ENCODE results near the gene SH2D1B. TPM values are rescaled to one million over a fixed set of nuclear protein-coding genes. Genes with fewer than 3 reads are reported as not detected.

The SH2D1B gene
- total and polyA plus RNA-seq, 9 of the 15 experiments (the other 6 are each of a cell fraction or from before 2014, with no cell fraction given), result 5.6 to 19.6 (median 9.7) TPM

DNA sequence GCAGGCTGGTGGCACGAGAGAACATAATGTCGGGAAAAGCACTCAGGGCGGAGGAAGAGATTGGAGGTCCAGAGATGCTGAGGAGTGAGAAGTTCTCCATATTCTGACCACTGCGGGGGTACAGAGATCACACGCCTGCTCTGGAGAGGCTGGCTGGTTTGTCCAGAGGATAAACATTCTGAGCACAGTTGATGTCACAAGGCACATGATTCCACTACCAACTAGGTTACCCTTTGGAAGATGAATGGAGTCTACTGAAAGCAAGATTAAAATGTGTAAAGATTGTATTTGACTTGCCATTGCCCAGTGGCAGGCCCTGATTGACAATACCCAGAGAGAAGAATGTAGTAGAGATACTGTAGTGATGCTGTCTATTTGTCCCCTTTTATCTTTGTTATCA, 35.2 kb downstream of the SH2D1B start, which contains the start of gene SPATA46:
Gene SPATA46, minus strand, starts transcription at position 164 of the 400 bp plus-strand sequence. Its CDS starts 64 bp downstream, at position 100.
- no peak for FAIRE-seq
- H3K4me3 ChIP-seq, result no peak within 1 kb of the TSS
- H3K79me2 ChIP-seq (ENCODE audit: control insufficient read depth, insufficient read depth, low read length), result no peaks in the 10 kb centered on the region
- in situ Hi-C loops (cut with MboI), result no loop called here
- intact Hi-C loops (cut with micrococcal nuclease), result no loop called here
- ChIA-PET POLR2A (interaction anchor here (0.6 kb wide), 1 partner anchor 32 kb away, joined by 3 read pairs; no protein-coding TSS in a partner anchor), CTCF (ENCODE audit: low intra/inter-chr PET ratio) (no interaction called here)
- WGBS (ENCODE audit: insufficient coverage, low coverage, missing lambda C conversion rate), result 95% methylated on average over 5 of the region's 5 CpGs
- no peak within 1 kb of the TSS for H3K9ac ChIP-seq (ENCODE audit: insufficient read depth in 1 of 2, low read depth in 2 of 2, low read length in 2 of 2)
- no peak within 1 kb of the TSS for H3K27ac ChIP-seq (ENCODE audit: extremely low read depth, low read depth, low read length)
- peaks cover 27 to 54% of the 10 kb centered on the region in 2 experiments for H3K4me1 ChIP-seq (replicated peaks in 1 of 2; ENCODE audit: control insufficient read depth in 2 of 2, insufficient read depth in 2 of 2, low read length in 2 of 2)
- BruUV-seq (replicated peaks), result no TSS peak
- H3K4me2 ChIP-seq (ENCODE audit: insufficient read depth, low read length), result no peak within 1 kb of the TSS
- no peaks in the 10 kb centered on the region for H3K27me3 ChIP-seq (ENCODE audit: control insufficient read depth in 2 of 2, insufficient read depth in 2 of 2, low read length in 2 of 2)
- H2AFZ ChIP-seq (ENCODE audit: low read depth, low read length), result peak within 1 kb of the TSS; percentile 54; the same call in 1 of the 2 replicates
- H4K20me1 ChIP-seq (replicated peaks; ENCODE audit: control insufficient read depth, insufficient read depth, low read length), result no peaks in the 10 kb centered on the region
- no peak for TF ChIP-seq GTF2F1 (IDR thresholded peaks at IDR 0.05; ENCODE audit: low read depth, low read length)
- no peak for TF ChIP-seq GABPB2 (CRISPR knock-in tag; conservative IDR thresholded peaks at IDR 0.05)
- TF ChIP-seq ZKSCAN1 (IDR thresholded peaks at IDR 0.05; ENCODE audit: low read depth, low read length), result no peak
- TF ChIP-seq MYBL2 (IDR thresholded peaks at IDR 0.05; ENCODE audit: low read depth), result no peak
- TF ChIP-seq MYBL2 (CRISPR knock-in tag; IDR thresholded peaks at IDR 0.05; ENCODE audit: borderline replicate concordance), result no peak
- TF ChIP-seq, protein P1, sequence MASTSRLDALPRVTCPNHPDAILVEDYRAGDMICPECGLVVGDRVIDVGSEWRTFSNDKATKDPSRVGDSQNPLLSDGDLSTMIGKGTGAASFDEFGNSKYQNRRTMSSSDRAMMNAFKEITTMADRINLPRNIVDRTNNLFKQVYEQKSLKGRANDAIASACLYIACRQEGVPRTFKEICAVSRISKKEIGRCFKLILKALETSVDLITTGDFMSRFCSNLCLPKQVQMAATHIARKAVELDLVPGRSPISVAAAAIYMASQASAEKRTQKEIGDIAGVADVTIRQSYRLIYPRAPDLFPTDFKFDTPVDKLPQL (IDR thresholded peaks at IDR 0.05; ENCODE audit: extremely low read depth, insufficient read length), result no peak
- no peak for TF ChIP-seq PPARD (CRISPR knock-in tag; IDR thresholded peaks at IDR 0.05)
- TF ChIP-seq FOXK2 (conservative IDR thresholded peaks at IDR 0.05 in 1 of 2, IDR thresholded peaks at IDR 0.05 in 1 of 2; ENCODE audit: low read depth in 2 of 2), result no peak
- TF ChIP-seq SREBF2 (CRISPR knock-in tag; IDR thresholded peaks at IDR 0.05), result no peak
- no peak for TF ChIP-seq ELF2 (CRISPR knock-in tag; IDR thresholded peaks at IDR 0.05)
- TF ChIP-seq ZNF79 (CRISPR knock-in tag; IDR thresholded peaks at IDR 0.05; ENCODE audit: low read depth), result no peak
- TF ChIP-seq ZNF197 (CRISPR knock-in tag; IDR thresholded peaks at IDR 0.05; ENCODE audit: low read depth), result no peak
- TF ChIP-seq, protein P2, sequence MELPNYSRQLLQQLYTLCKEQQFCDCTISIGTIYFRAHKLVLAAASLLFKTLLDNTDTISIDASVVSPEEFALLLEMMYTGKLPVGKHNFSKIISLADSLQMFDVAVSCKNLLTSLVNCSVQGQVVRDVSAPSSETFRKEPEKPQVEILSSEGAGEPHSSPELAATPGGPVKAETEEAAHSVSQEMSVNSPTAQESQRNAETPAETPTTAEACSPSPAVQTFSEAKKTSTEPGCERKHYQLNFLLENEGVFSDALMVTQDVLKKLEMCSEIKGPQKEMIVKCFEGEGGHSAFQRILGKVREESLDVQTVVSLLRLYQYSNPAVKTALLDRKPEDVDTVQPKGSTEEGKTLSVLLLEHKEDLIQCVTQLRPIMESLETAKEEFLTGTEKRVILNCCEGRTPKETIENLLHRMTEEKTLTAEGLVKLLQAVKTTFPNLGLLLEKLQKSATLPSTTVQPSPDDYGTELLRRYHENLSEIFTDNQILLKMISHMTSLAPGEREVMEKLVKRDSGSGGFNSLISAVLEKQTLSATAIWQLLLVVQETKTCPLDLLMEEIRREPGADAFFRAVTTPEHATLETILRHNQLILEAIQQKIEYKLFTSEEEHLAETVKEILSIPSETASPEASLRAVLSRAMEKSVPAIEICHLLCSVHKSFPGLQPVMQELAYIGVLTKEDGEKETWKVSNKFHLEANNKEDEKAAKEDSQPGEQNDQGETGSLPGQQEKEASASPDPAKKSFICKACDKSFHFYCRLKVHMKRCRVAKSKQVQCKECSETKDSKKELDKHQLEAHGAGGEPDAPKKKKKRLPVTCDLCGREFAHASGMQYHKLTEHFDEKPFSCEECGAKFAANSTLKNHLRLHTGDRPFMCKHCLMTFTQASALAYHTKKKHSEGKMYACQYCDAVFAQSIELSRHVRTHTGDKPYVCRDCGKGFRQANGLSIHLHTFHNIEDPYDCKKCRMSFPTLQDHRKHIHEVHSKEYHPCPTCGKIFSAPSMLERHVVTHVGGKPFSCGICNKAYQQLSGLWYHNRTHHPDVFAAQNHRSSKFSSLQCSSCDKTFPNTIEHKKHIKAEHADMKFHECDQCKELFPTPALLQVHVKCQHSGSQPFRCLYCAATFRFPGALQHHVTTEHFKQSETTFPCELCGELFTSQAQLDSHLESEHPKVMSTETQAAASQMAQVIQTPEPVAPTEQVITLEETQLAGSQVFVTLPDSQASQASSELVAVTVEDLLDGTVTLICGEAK (IDR thresholded peaks at IDR 0.05), result no peak
- TF ChIP-seq, protein P2 (CRISPR knock-in tag; IDR thresholded peaks at IDR 0.05), result no peak
- TF ChIP-seq ZKSCAN8 (CRISPR knock-in tag; IDR thresholded peaks at IDR 0.05), result no peak
- no peak for DNase-seq (ENCODE audit: extremely low read depth in 1 of 4, low spot score in 3 of 4)
- no peaks in the 10 kb centered on the region for H3K9me3 ChIP-seq (replicated peaks; ENCODE audit: control insufficient read depth, insufficient read depth, low read depth, low read length)
- ATAC-seq, result no peak
- no peaks in the 10 kb centered on the region for H3K36me3 ChIP-seq (ENCODE audit: control insufficient read depth, insufficient read depth, low read length)
- H3K9me1 ChIP-seq (ENCODE audit: control insufficient read depth, insufficient read depth, low read length), result peaks cover 2% of the 10 kb centered on the region
